ENCODE measurements around the gene HEY2.

HEY2 gene

GRCh38 chr6:125749173-125749864 is at the start of gene HEY2 (continued):
- TF ChIP-seq ZNF184 (tag by site-specific recombination; IDR thresholded peaks at IDR 0.05), result no peak
- TF ChIP-seq PRDM1 (tag by site-specific recombination; IDR thresholded peaks at IDR 0.05), result no peak
- TF ChIP-seq REST (tag by site-specific recombination; IDR thresholded peaks at IDR 0.05), result no peak
- 0 out of 2 replicates have a peak, but pooled peaks have one; percentile 20 for TF ChIP-seq ZNF677 (tag by site-specific recombination; IDR thresholded peaks at IDR 0.05)
- TF ChIP-seq ZNF133 (tag by site-specific recombination; IDR thresholded peaks at IDR 0.05), result no peak
- TF ChIP-seq ZNF26 (tag by site-specific recombination; IDR thresholded peaks at IDR 0.05), result no peak
- TF ChIP-seq ZBTB1 (tag by site-specific recombination; IDR thresholded peaks at IDR 0.05), result no peak
- no peak for TF ChIP-seq ZNF324 (tag by site-specific recombination; IDR thresholded peaks at IDR 0.05)
- no peak for TF ChIP-seq OVOL3 (tag by site-specific recombination; IDR thresholded peaks at IDR 0.05)
- TF ChIP-seq ZNF585B (tag by site-specific recombination; IDR thresholded peaks at IDR 0.05), result no peak
- TF ChIP-seq IKZF3 (tag by site-specific recombination; IDR thresholded peaks at IDR 0.05), result peak; percentile 51; the same call in 1 of the 2 replicates
- no peak for TF ChIP-seq ZNF302 (tag by site-specific recombination; IDR thresholded peaks at IDR 0.05; ENCODE audit: low read depth)
- peak; percentile 74 for TF ChIP-seq KLF9 (tag by site-specific recombination; IDR thresholded peaks at IDR 0.05; ENCODE audit: low read depth)
- TF ChIP-seq ATF2 (tag by site-specific recombination; IDR thresholded peaks at IDR 0.05; ENCODE audit: low read depth), result no peak
- no peak for TF ChIP-seq ZNF501 (tag by site-specific recombination; IDR thresholded peaks at IDR 0.05)
- no peak for TF ChIP-seq ZNF843 (tag by site-specific recombination; IDR thresholded peaks at IDR 0.05)
- TF ChIP-seq ZNF768 (tag by site-specific recombination; IDR thresholded peaks at IDR 0.05), result no peak
- TF ChIP-seq ZNF311 (tag by site-specific recombination; IDR thresholded peaks at IDR 0.05; ENCODE audit: borderline replicate concordance), result no peak
- no peak for TF ChIP-seq ZNF140 (tag by site-specific recombination; IDR thresholded peaks at IDR 0.05)
- TF ChIP-seq RBAK (tag by site-specific recombination; IDR thresholded peaks at IDR 0.05), result no peak
- TF ChIP-seq ZNF473 (tag by site-specific recombination; IDR thresholded peaks at IDR 0.05), result no peak
- no peak for TF ChIP-seq ZNF433 (tag by site-specific recombination; IDR thresholded peaks at IDR 0.05; ENCODE audit: low read depth)
- TF ChIP-seq ZNF747 (tag by site-specific recombination; IDR thresholded peaks at IDR 0.05), result no peak
- no peak for TF ChIP-seq ZBTB21 (tag by site-specific recombination; IDR thresholded peaks at IDR 0.05)
- TF ChIP-seq ZNF155 (tag by site-specific recombination; IDR thresholded peaks at IDR 0.05), result no peak
- no peak for TF ChIP-seq HOXA7 (CRISPR knock-in tag; IDR thresholded peaks at IDR 0.05; ENCODE audit: borderline replicate concordance)
- TF ChIP-seq ZBTB26 (tag by site-specific recombination; optimal IDR thresholded peaks at IDR 0.05), result peak; percentile 97
- TF ChIP-seq EGR2 (tag by site-specific recombination; IDR thresholded peaks at IDR 0.05; ENCODE audit: low read depth), result peak; percentile 88
- peak; percentile 68; the same call in 1 of the 2 replicates for TF ChIP-seq KLF8 (tag by site-specific recombination; IDR thresholded peaks at IDR 0.05)
- no peak for TF ChIP-seq ZNF37A (tag by site-specific recombination; IDR thresholded peaks at IDR 0.05)
- peak; percentile 85 for TF ChIP-seq PBX3 (CRISPR knock-in tag; IDR thresholded peaks at IDR 0.05)

Data from HEK293 (cell line).